Measurements from ENCODE around the gene FLAD1.

The FLAD1 gene

DNA sequence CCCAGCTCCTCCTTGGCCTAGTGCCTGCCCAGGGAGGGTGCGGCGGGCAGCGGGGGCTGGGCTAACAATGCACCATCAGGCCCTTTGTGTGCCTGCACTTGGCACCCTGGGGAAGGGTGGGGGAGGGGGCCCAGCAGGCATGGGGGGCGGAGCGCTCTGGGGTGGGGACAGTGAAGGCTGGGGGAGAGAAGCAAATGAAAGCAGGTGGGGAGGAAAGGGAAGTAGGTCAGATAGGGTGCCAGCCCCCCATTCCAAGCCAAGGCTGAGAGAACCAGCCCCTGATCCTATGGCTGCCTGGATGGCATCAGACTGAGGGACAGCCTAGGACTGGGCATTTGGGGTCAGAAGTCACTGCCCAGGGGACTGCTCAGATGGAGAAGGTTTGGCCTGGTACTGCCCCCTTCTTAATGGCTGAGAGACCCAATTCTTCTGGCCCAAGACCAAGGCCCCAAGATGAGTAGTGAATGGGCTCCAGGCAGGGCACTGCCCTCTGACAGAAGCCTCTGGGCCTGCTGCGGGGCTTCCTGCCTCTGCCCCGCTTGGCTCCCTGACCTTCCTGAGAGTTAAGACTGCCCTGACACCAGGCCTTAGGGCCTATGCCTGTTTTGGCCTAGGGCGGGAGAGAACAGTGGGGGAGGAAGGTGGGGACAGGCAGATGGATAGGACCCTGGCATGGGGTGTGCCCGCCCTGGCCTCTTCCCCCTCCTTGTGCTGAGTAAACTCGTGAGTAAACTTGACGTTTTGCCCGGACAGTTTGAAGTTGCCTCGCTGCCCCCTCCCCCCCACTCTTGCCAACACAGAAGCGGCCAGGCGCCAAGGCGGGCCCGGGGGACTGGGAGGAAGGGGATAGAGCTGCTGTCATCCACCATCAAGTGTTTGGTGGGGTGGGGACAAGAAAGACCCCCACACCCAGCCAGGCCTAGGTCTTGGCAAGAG lies 22.2 kb downstream of the FLAD1 start:
- no peak for DNase-seq

DNA sequence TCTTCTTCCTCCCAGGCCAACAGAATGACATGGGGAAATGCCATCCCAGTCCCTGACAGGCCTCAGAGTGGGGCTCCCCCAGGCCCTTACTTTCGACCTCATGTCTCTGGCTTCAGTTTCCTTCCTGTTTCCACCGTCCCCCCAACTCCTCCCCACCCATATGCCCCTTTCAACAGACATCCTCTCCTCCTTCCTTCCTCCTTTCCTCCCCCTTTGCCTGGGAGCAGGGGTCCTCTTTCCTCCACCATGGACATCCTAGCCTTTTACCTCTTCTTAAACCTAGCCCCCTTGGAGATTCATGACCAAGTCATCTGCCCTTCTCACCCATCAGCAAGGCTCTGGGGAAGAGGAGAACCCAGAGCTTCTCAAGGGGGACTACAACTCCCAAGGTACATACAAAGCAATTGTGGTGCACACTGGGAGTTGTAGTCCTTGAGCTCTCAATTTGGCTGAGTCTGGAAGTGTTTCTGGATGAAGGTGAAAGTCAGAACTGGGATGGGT lies 23.5 kb downstream of the FLAD1 start:
- DNase-seq: peak; percentile 85

DNA sequence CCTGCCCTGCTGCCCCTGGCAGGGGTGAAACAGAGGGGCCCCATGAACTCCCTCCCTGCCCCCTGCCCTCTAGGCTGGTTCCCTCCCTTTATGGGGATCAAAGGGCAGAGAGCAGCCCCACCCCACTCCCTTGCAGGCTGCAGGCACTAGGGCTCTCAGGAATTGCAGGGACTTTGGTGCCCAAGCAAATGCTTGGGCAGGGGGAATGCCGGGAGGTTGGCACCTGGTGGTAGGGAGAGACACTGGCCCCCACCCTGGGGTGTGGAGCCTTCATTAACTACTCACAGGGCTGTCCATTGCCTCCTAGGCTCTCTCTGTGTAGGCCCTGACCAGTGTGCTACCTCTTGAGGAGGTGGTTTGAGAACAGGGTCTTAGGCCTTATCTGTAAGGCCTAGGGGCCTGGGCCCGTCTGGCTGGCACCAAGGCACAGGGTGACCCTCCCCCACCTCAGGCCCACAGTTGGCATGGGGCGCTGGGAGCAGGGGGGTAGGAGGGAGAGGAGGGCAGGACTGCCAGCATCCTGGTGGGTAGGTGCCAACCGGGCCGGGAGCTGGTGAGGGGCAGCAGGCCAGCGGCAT lies 24.2 kb downstream of the FLAD1 start:
- no peak for DNase-seq

DNA sequence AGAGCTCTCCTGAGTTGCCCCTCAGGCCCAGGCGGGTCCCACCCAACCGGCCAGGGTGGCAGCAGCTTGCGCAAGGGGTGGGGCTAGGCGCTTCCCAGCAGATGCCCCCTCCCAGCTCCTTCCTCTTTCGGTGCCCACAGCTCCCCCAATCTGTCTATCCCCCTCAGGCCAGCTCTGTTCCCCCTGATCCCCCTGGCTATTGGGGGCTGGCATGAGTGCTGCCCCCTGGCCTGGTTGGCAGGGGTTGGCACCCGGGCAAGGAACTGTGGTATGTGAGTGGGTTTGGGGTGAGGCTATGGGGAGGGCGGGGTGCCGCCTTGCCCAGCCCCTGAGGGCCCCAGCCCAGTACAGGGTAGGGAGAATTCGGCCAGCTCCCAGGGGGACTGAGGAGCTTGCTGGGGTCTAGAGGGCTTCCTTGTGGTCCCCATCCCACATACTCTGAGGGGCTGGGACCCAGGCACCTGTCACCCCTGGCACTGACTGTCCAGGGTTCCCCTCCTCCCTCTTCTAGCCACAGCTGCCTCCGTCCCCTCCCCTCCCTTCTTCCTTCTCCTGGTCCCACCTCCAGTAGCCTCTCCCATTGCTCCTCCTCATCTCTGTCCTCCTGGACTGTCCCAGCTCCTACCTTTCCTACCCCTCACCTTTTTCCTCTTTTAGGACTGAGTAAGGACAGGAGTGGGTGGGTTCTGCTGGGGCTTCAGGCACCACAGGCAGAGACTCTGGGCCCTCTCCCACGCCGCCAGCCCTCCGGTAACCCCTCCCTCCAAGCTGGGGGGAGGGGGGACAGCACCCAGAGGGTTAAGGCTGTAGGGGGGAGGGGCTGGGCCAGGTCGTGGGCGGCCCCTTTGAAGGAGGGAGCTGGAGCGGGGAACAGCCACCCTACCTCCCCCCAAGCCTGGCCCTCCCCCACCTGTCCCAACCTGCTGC lies 25.1 kb downstream of the FLAD1 start:
- DNase-seq: peak; percentile 69

DNA sequence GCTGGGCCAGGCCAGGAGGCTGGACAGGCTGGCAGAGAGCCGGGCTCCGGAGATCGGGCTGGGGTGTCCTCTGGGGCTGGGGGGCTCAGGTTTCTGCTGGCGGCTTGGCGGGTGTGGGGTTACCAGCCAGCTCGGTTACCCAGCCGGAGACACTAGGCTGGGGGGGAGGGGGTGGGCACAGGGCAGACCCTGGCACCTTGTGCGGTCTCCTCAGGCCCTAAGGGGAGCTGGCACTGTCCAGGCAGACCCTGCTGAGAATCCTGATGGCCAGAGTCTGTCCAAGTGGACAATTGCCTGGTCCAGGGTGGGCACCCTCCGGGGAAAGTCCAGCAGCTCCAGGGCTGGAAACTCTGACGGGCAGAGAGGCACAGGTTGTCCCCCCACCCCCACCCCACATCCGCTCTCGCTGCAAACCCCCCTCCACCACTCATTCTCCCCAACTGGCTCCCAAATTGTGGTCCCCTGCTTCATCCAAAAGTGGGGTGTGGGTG lies 26.1 kb downstream of the FLAD1 start:
- DNase-seq: no peak

DNA sequence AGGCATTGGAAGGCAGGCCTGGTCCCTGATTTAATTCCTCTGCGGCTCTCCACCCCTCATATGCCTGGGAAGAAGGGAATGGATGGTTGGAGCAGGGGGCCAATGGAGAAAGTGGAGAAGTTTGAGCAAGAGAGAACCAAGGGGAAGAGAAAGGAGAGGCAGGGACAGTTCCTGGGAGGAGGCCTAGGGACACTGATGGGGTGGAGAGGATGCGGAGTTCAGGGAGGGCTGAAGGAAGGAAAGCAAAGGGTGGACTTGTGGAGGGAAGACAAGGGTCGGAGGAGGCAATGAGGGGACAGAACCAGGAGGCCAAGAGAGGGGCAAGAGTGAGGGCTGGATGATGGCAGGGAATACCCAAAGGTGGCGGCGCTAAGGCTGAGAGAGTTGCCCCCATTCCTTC lies 26.6 kb downstream of the FLAD1 start:
- DNase-seq: no peak

DNA sequence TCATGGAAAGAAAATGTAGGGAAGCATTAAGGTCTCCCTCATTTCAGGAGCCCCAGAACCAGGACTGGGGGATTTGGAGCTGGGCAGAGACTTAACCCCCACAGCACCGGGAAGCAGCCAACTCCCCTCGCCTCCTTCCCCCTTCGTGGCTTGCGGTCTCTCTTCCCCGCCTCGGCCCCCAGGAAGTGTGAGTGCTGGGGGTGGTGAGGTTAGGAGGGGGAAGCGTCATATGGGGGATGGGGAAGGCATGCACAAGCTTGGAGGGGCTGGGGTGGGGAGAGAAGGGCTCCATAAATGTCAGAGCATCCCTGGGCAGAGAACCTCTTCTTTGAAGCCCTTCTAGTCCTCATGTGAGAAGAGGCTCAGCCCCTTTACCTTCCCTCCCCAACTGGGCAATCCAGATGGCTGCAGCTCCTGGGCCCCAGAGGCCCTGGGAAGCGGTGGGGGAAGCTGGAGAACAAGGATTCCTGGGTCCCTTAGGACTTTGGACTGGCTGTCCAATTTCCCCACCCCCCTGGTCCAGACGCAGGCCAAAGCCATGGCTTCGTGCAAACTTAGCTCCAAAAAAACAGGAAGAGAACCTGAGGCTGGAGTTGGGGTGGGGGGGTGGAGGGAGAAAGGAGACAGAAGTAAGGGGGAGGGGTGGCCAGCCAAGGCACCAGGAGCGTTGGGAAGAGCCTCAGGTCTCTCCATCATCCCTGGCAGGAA lies 27.2 kb downstream of the FLAD1 start:
- DNase-seq: peak; percentile 44

DNA sequence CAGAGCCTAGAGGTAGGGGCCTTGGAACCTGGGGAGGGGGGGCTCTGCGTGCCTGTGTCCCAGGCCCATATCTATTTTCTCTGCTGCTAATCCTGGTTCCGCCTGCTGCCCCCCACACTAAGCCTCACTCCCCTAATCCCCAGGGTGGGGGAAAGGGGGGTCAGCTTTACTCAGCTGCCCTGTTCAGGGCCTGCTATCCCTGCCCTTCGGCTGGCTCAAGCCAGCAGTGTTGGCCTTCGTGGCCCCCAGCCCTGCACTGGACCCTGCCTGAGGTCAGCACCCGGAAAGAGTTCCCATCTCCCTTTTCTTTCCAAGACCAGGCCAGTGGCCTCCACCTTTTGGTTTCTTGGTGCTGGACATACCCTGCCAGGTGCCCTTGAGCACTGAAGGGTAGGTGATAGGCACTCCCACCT lies 27.9 kb downstream of the FLAD1 start:
- no peak for DNase-seq

DNA sequence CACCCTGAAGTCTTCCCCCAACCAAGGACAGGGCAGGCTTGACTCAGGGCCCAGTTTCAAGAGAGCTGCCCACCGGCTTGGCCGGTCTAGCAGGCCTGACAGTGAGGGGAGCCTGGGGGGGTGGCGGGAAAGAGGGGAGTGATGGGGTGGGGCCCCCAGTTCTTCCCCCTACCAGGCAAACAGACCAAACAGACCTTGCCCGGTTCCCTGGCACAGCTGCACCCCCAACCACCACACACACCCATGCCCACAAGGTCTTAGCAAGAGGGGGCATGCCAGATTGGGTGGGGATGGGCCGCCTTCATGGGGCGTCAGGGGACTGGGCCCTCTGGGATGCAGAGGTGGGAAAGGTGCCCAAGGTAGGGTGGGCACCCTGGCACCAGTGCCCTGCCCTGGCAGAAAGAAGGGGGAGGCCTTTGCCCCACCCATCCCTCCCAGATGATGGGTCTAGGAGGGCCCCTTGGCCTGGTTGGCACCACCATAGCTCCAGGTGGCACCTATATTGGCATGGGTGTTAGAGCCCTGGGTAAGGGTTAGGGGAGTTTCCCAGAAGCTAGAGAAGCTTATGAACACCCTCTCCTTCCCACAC lies 28.4 kb downstream of the FLAD1 start:
- DNase-seq: no peak

DNA sequence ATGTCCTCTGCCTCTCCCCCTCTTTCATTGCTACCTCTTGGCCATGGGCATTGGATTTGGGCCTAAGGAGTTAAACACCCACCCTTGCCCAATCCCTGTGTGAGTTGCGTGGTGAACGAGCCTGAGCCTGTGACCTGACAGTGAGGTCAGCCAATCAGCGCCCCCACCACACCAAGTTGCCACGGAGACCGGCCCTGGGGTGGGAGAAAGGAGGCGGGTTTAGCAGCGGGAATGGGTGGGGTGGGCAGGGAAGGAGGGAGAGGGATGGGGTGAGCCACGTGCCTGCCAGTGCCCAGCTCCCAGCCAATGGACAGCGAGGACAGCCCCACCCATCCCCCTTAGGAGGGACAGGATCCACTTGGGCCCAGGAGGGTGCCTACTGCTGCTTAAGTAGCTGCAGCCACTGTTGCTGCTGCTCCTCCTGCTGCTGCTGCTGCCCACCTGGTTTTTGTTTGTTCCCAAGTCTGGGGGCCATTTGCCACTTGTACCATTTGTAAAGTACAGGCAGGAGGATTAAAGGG lies 28.9 kb downstream of the FLAD1 start:
- DNase-seq: peak; percentile 92

DNA sequence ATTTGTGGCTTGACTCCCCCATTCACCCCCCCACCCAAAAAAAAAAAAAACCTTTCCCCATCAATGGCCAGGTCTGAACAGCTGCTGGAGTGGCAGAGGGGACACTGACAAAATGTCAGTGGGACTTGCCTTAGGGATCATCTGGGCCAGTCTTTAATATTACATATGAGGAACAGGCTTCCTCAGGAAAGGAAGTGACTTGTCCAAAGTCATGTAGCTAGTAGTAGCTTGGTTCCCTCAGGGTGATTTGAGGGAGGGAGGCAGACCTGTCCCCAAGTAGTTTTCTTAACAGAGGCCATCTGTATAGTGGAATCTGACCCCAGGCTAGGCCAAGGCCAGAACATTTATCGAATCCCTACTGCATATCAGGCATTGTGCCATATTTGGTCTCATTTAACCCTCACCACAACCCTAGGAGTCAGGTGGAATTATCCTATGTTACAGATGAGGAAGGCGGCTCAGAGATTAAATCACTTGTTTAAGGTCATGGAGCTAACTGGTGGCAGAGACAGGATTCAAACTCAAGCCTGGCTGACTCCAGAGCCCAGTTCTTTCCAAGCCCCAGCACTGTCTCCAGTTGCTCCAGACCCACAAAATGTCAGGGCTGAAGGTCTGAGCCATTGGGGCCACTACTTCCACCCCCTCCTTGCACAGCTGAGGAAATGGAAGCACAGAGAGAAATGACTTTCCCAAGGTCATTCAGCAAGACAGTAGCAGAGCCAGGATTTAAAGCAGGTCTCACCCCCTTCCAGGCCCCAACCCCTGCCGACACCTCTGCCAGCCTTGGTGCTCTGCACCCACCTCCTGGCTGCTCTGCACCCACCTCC lies 29.8 kb downstream of the FLAD1 start:
- DNase-seq: peak; percentile 48

DNA sequence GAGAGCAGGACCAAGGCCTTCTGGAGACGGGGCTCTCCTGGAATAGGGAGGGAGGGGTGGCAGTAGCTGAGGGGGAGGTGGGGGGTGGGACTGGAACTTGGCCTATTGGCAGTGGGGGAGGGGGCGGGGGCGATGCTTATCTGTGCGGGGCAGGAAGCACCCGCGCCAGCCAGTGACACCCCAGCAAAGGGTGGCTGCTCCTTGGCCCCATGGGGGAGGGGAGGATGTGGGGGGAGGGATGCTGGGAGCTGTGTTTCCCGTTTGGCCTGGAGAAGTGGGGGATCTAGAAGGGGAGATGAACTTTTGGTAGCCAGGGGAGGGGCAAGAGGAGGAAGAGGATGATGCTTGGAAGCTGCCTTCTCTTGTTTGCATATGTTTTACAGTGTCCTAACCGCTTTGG lies 30.5 kb downstream of the FLAD1 start:
- peak; percentile 76 for DNase-seq

DNA sequence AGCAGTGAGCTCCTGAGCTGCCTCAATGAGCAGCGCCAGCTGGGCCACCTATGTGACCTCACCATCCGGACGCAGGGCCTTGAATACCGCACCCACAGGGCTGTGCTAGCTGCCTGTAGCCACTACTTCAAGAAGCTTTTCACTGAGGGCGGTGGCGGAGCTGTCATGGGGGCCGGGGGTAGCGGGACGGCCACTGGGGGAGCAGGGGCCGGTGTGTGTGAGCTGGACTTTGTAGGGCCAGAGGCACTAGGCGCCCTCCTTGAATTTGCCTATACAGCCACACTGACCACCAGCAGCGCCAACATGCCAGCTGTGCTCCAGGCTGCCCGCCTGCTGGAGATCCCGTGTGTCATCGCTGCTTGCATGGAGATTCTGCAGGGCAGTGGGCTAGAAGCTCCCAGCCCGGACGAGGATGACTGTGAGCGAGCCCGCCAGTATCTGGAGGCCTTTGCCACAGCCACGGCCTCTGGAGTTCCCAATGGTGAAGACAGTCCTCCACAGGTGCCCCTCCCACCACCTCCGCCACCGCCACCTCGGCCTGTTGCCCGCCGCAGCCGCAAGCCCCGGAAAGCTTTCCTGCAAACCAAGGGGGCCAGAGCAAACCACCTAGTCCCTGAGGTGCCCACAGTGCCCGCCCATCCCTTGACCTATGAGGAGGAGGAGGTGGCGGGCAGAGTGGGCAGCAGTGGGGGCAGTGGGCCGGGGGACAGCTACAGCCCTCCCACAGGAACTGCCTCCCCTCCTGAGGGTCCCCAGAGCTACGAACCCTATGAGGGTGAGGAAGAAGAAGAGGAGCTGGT lies 31.8 kb downstream of the FLAD1 start:
- DNase-seq: no peak

DNA sequence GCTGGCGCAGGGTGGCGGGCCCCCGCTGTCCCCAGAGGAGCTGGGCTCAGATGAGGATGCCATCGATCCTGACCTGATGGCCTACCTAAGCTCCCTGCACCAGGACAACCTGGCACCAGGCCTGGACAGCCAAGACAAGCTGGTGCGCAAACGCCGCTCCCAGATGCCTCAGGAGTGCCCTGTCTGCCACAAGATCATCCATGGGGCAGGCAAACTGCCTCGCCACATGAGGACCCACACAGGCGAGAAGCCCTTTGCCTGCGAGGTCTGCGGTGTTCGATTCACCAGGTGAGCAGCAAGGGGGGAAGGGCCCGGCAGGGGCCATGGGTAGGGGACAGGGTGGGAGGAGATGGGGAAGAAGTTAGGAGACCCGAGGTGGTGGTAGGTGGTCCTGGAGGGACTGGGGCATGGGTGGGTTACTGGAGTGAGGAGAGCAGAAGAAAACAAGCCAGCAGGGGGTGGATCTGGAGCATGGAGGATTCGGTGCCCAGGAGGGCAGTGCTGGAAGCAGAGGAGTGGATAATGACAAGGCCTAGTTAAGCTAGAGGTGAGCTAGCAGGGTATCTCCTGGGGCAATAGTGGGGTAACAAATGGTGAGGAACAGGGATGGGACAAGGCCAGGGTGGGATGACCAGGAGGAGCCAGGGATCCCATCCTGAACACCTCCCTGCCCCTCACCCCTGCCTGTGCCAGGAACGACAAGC lies 32.5 kb downstream of the FLAD1 start:
- DNase-seq: no peak

DNA sequence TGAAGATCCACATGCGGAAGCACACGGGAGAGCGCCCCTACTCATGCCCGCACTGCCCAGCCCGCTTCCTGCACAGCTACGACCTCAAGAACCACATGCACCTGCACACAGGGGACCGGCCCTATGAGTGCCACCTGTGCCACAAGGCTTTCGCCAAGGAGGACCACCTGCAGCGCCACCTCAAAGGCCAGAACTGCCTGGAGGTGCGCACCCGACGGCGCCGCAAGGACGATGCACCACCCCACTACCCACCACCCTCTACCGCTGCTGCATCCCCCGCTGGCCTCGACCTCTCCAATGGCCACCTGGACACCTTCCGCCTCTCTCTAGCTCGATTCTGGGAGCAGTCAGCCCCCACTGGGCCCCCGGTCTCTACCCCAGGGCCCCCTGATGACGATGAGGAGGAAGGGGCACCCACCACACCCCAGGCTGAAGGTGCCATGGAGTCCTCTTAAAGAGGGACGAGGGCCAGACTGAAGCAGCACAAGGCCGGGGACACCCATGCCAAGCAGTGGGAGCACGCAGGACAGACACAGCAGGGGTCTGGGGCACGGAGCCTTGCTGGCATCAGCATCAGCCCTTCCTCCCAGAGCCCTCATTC lies 33.2 kb downstream of the FLAD1 start:
- no peak for DNase-seq

DNA sequence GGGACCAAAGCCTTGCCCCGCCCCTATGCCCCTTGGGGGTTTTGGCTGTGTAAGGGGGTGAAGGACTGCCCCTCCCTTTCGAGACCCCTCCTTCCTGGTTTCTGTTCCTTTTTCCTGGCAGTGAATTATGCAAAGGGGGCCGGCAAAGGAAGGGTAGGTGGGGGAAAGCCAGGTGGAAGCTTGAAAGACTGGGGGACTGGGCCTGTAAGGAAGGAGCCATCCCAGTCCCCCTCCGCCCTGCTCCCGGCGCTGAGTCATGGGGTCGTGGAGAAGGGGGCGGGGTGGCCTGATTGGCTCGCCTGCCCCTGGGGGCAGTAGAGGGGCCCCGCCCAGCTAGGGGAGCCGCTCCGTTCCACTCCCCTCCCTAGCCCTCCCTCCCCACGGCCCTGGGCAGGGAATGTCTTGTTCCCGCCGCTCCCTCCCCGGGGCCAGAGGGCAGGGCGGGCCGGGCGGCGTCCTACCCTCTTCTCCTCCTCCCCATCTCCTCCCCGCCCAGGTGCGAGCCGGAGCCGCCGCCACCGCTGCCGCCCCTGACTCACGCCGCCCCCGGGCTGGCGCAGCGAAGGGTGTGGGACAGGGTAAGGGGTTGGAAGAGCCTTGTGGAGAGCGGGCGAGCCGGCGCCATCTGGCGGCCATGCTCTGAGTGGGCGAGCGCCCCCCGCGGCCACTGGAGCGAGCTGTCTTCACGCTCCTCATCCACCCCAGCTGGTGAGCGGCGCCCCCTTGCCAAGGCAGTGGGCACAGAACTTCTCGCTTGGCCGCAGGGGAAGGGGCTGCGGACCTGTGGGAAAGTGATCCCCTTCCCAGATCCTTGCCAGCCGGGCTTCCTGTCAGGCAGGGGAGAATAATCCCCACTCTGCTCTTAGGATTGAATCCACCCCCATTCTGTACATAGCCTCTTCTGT lies 34.1 kb downstream of the FLAD1 start:
- peak; percentile 94 for DNase-seq

DNA sequence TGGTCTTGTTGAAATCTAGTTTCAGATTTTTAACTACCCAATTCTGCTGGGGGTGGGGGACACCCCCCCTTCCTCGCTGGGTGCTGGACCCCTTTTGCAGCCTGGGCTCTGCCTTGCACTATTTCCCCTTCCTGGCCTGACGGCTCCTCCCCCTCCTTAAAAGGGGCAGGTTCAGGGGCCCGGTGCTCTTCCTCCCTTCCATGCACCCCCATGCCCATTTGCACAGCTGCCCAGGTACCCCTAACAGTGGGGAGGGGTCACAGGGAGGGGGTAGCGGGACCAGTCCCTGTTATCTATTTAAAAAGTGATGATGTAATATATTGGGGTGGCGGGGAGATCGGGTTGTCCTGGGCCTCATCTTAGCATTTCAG lies 34.8 kb downstream of the FLAD1 start:
- no peak for DNase-seq

All from hematopoietic multipotent progenitor cell treated with erythropoietin and hydrocortisone succinate and interleukin-3 and kit ligand, for 4 days (in vitro differentiated cells).